ENCODE results near the gene IGIP. TPM values are rescaled to one million over a fixed set of nuclear protein-coding genes. Genes with fewer than 3 reads are reported as not detected.

The IGIP gene
- total and polyA plus RNA-seq, 2 of the 8 experiments (the other 6 are each of a cell fraction or from before 2014, with no cell fraction given), result 0.32 to 0.69 TPM

GRCh38 chr5:140107312-140108092 is 18.2 kb upstream of the IGIP start (continued):
- TF ChIP-seq CTBP2 (IDR thresholded peaks at IDR 0.05; ENCODE audit: borderline replicate concordance, insufficient read depth, insufficient read length, low read length) (peak; percentile 35), BACH1 (IDR thresholded peaks at IDR 0.05; ENCODE audit: low read length) (peak; percentile 73), TAF7 (optimal IDR thresholded peaks at IDR 0.05; ENCODE audit: borderline replicate concordance, low read depth, low read length) (peak; percentile 20), NRF1 (IDR thresholded peaks at IDR 0.05; ENCODE audit: low read depth, low read length) (no peak), HDAC2 (IDR thresholded peaks at IDR 0.05; ENCODE audit: borderline replicate concordance in 1 of 2, low read depth in 2 of 2, low read length in 2 of 2) (no peak), SIRT6 (IDR thresholded peaks at IDR 0.05; ENCODE audit: low read length) (no peak), FOSL1 (IDR thresholded peaks at IDR 0.05; ENCODE audit: insufficient read depth, low read depth, low read length) (no peak), KDM1A (IDR thresholded peaks at IDR 0.05; ENCODE audit: borderline replicate concordance, low read length) (no peak), EZH2 (IDR thresholded peaks at IDR 0.05; ENCODE audit: low read depth, low read length, severe bottlenecking) (no peak)
- TF ChIP-seq, protein P1, sequence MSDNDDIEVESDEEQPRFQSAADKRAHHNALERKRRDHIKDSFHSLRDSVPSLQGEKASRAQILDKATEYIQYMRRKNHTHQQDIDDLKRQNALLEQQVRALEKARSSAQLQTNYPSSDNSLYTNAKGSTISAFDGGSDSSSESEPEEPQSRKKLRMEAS (IDR thresholded peaks at IDR 0.05), result peak; percentile 61; the same call in 1 of the 2 replicates

All from H1 (cell line).